ENCODE results near the gene MGAM2.

Gene MGAM2

GRCh38 chr7:142111499-142111898, at the start of gene MGAM2:
MGAM2 (plus strand) TSS chr7:142111718; CDS start chr7:142116874, 5,156 bp downstream.
- TF ChIP-seq CTCF (IDR thresholded peaks at IDR 0.05; ENCODE audit: control insufficient read depth, insufficient read depth, low read depth, low read length, missing control alignments): no peak
- DNase-seq (ENCODE audit: low read depth): no peak
- no peak within 1 kb of the TSS for H3K4me3 ChIP-seq (ENCODE audit: control insufficient read depth, low read depth, low read length)

- no peak for DNase-seq (ENCODE audit: low read depth)
- no peak for TF ChIP-seq CTCF (IDR thresholded peaks at IDR 0.05; ENCODE audit: control insufficient read depth, insufficient read depth, low read depth, low read length, missing control alignments)
- no peak overlapping the region for H3K4me3 ChIP-seq (ENCODE audit: control insufficient read depth, low read depth, low read length)
Observed at GRCh38 chr7:142063551-142064442, 47.7 kb upstream of the MGAM2 start.

- no peak for TF ChIP-seq CTCF (IDR thresholded peaks at IDR 0.05; ENCODE audit: control insufficient read depth, insufficient read depth, low read depth, low read length, missing control alignments)
- no peak for DNase-seq (ENCODE audit: low read depth)
- H3K4me3 ChIP-seq (ENCODE audit: control insufficient read depth, low read depth, low read length): no peak overlapping the region
Observed at GRCh38 chr7:142066536-142066935, 45.0 kb upstream of the MGAM2 start.

- no peak for TF ChIP-seq CTCF (IDR thresholded peaks at IDR 0.05; ENCODE audit: control insufficient read depth, insufficient read depth, low read depth, low read length, missing control alignments)
- no peak overlapping the region for H3K4me3 ChIP-seq (ENCODE audit: control insufficient read depth, low read depth, low read length)
- DNase-seq (ENCODE audit: low read depth): no peak
Observed at GRCh38 chr7:142077762-142078161, 33.8 kb upstream of the MGAM2 start.

- TF ChIP-seq CTCF (IDR thresholded peaks at IDR 0.05; ENCODE audit: control insufficient read depth, insufficient read depth, low read depth, low read length, missing control alignments): no peak
- no peak for DNase-seq (ENCODE audit: low read depth)
- no peak overlapping the region for H3K4me3 ChIP-seq (ENCODE audit: control insufficient read depth, low read depth, low read length)
Observed at GRCh38 chr7:142083605-142084004, 27.9 kb upstream of the MGAM2 start.

- no peak overlapping the region for H3K4me3 ChIP-seq (ENCODE audit: control insufficient read depth, low read depth, low read length)
- no peak for TF ChIP-seq CTCF (IDR thresholded peaks at IDR 0.05; ENCODE audit: control insufficient read depth, insufficient read depth, low read depth, low read length, missing control alignments)
- no peak for DNase-seq (ENCODE audit: low read depth)
Observed at GRCh38 chr7:142085428-142085827, 26.1 kb upstream of the MGAM2 start.
